GM23338 (cell line): ENCODE results near the gene POLR1E. TPM values are rescaled to one million over a fixed set of nuclear protein-coding genes. Genes with fewer than 3 reads are reported as not detected.

Source experiments
- ATAC-seq: fragments of 200-7000 bp; cut with Tn5 transposase; 3 replicates; pipeline ENCODE4 v1.9.1; 2020
- DNase-seq: peaks from one replicate; pipeline ENCODE4 v3.0.0-alpha.2; 2015; ENCODE audit warnings: low spot score
- H2AFZ ChIP-seq: fragments of 200-600 bp; sonication (generic); 2 replicates; pipeline ENCODE4 v1.8.0; 2016; ENCODE audit warnings: antibody characterized with exemption, mild to moderate bottlenecking, moderate library complexity
- H3F3A ChIP-seq: fragments of 200-600 bp; sonication (generic); replicated peaks from 2 replicates; pipeline ENCODE4 v1.8.0; 2017; ENCODE audit warnings: antibody characterized with exemption, mixed run types, low read depth
- H3K27ac ChIP-seq: fragments of 200-600 bp; sonication (generic); 2 replicates; pipeline ENCODE4 v1.6.1; 2016; ENCODE audit warnings: low read depth
- H3K27me3 ChIP-seq: fragments of 200-600 bp; sonication (generic); 2 replicates; pipeline ENCODE4 v1.8.0; 2016; ENCODE audit warnings: mild to moderate bottlenecking, mixed run types, moderate library complexity; ENCODE audit not compliant: insufficient read depth
- H3K36me3 ChIP-seq: fragments of 200-600 bp; sonication (generic); 2 replicates; pipeline ENCODE4 v1.8.0; 2016; ENCODE audit warnings: mild to moderate bottlenecking; ENCODE audit not compliant: insufficient read depth
- H3K4me1 ChIP-seq: fragments of 200-600 bp; sonication (generic); 2 replicates; pipeline ENCODE4 v1.8.0; 2016; ENCODE audit warnings: mild to moderate bottlenecking, moderate library complexity; ENCODE audit not compliant: insufficient read depth
- H3K4me2 ChIP-seq: fragments of 200-600 bp; sonication (generic); 2 replicates; pipeline ENCODE4 v1.7.1; 2017; ENCODE audit warnings: mixed run types
- H3K4me3 ChIP-seq: fragments of 200-600 bp; sonication (generic); 2 replicates; pipeline ENCODE4 v1.6.1; 2016; ENCODE audit warnings: mixed run types
- H3K79me2 ChIP-seq: fragments of 200-600 bp; sonication (generic); replicated peaks from 2 replicates; pipeline ENCODE4 v1.8.0; 2017; ENCODE audit warnings: mild to moderate bottlenecking; ENCODE audit not compliant: insufficient read depth
- H3K9me2 ChIP-seq: fragments of 200-600 bp; sonication (generic); 2 replicates; pipeline ENCODE4 v1.8.0; 2017; ENCODE audit not compliant: insufficient read depth
- H4K20me1 ChIP-seq: fragments of 200-600 bp; sonication (generic); replicated peaks from 2 replicates; pipeline ENCODE4 v1.8.0; 2017; ENCODE audit warnings: mild to moderate bottlenecking; ENCODE audit not compliant: insufficient read depth
- H3K27ac Mint-ChIP-seq: 2 replicates; pipeline ENCODE4 v1.8.0; 2020; ENCODE audit warnings: inconsistent platforms, mild to moderate bottlenecking, moderate library complexity, mixed read lengths
- H3K27me3 Mint-ChIP-seq: 3 replicates; pipeline ENCODE4 v1.8.0; 2022; ENCODE audit warnings: low read depth, mild to moderate bottlenecking, moderate library complexity, mixed read lengths, inconsistent platforms; ENCODE audit not compliant: insufficient read depth, poor library complexity
- H3K36me3 Mint-ChIP-seq: 3 replicates; pipeline ENCODE4 v1.8.0; 2021; ENCODE audit warnings: low read depth, mild to moderate bottlenecking, inconsistent platforms, moderate library complexity, mixed read lengths
- H3K4me1 Mint-ChIP-seq: 3 replicates; pipeline ENCODE4 v1.8.0; 2020; ENCODE audit warnings: mild to moderate bottlenecking, inconsistent platforms, mixed read lengths
- H3K4me3 Mint-ChIP-seq: 3 replicates; pipeline ENCODE4 v1.8.0; 2021; ENCODE audit warnings: moderate library complexity, mild to moderate bottlenecking, inconsistent platforms, mixed read lengths
- H3K9me3 Mint-ChIP-seq: 3 replicates; pipeline ENCODE4 v1.8.0; 2020; ENCODE audit warnings: moderate library complexity, mild to moderate bottlenecking, inconsistent platforms, mixed read lengths
- CREB1 ChIP-seq: fragments of 250-450 bp; sonication (Bioruptor Pico); IDR thresholded peaks from 2 replicates; pipeline ENCODE4 v1.5.0; 2020; ENCODE audit warnings: low read depth, mild to moderate bottlenecking, moderate library complexity
- CTCF ChIP-seq, 2 experiments: fragments of 200-600 bp in 1 of 2; sonication (generic) in 1 of 2; conservative IDR thresholded peaks; 2 replicates each; pipeline versions ENCODE4 v1.5.1 to v1.6.1; 2016 to 2017; ENCODE audit warnings: antibody characterized with exemption in 2 of 2, low read depth in 2 of 2, mild to moderate bottlenecking in 2 of 2, moderate library complexity in 1 of 2
- ETS1 ChIP-seq: IDR thresholded peaks from 2 replicates; pipeline ENCODE4 v1.6.1; 2016; ENCODE audit warnings: antibody characterized with exemption
- EZH2 ChIP-seq: fragments of 200-600 bp; sonication (generic); IDR thresholded peaks from one replicate; pipeline ENCODE4 v1.8.0; 2017; ENCODE audit warnings: antibody characterized with exemption, mild to moderate bottlenecking, low read depth; ENCODE audit not compliant: unreplicated experiment
- EZH2phosphoT487 ChIP-seq: fragments of 200-600 bp; sonication (generic); IDR thresholded peaks from one replicate; pipeline ENCODE4 v1.8.1; 2018; ENCODE audit warnings: antibody characterized with exemption; ENCODE audit not compliant: unreplicated experiment
- JUNB ChIP-seq: IDR thresholded peaks from one replicate; pipeline ENCODE4 v1.6.1; 2016; ENCODE audit warnings: antibody characterized with exemption; ENCODE audit not compliant: unreplicated experiment
- NANOG ChIP-seq: IDR thresholded peaks from 2 replicates; pipeline ENCODE4 v1.6.1; 2016; ENCODE audit warnings: antibody characterized with exemption, borderline replicate concordance
- POLR2AphosphoS5 ChIP-seq: IDR thresholded peaks from 2 replicates; pipeline ENCODE4 v1.6.1; 2016; ENCODE audit warnings: antibody characterized with exemption, low read depth
- REST ChIP-seq: IDR thresholded peaks from one replicate; pipeline ENCODE4 v1.6.1; 2018; ENCODE audit warnings: antibody characterized with exemption; ENCODE audit not compliant: unreplicated experiment
- STAT1 ChIP-seq: IDR thresholded peaks from one replicate; pipeline ENCODE4 v1.6.1; 2016; ENCODE audit warnings: antibody characterized with exemption; ENCODE audit not compliant: unreplicated experiment
- ZNF114 ChIP-seq: fragments of 250-450 bp; sonication (Bioruptor Pico); IDR thresholded peaks from 2 replicates; pipeline ENCODE4 v1.5.0; 2020; ENCODE audit warnings: mild to moderate bottlenecking, moderate library complexity
- ZNF331 ChIP-seq: fragments of 250-450 bp; sonication (Bioruptor Pico); IDR thresholded peaks from 2 replicates; pipeline ENCODE4 v1.5.0; 2020; ENCODE audit warnings: low read depth, mild to moderate bottlenecking, moderate library complexity
- ZNF462 ChIP-seq: fragments of 250-450 bp; sonication (Bioruptor Pico); IDR thresholded peaks from 2 replicates; pipeline ENCODE4 v1.5.0; 2020; ENCODE audit warnings: mild to moderate bottlenecking, moderate library complexity
- polyA plus RNA-seq: library from polyadenylated mRNA; unstranded; fragments of >200 nt; fragmentation: Nextera tagmentation; extraction: Ambion mirVana; gene quantifications from 2 replicates; pipeline ENCODE4 v1.2.1, GENCODE V29; 2016
- total RNA-seq: library from RNA; depleted of rRNA; stranded (reverse); fragments of >200 nt; shearing (Covaris generic); gene quantifications from 2 replicates; pipeline ENCODE4 v1.2.3, GENCODE V29; 2014

The POLR1E gene
- total and polyA plus RNA-seq, 2 experiments from 2014 or later: 19.2 to 45.5 TPM

- no peak overlapping the region for H3K4me3 ChIP-seq
- Mint-ChIP-seq H3K27me3 (peaks cover under 1% of the 10 kb centered on the region), H3K36me3 (peaks cover 23% of the 10 kb centered on the region; the same call in 2 of the 3 replicates), H3K4me1 (no peaks in the 10 kb centered on the region), H3K9me3 (no peaks in the 10 kb centered on the region), H3K4me3 (no peak overlapping the region), H3K27ac (no peak overlapping the region)
- DNase-seq: no peak
- H3K9me2 ChIP-seq: no peaks in the 10 kb centered on the region
- no peak overlapping the region for H3K27ac ChIP-seq
- H3K79me2 ChIP-seq: no peaks in the 10 kb centered on the region
- no peak overlapping the region for H2AFZ ChIP-seq
- no peak overlapping the region for H3K4me2 ChIP-seq
- no peaks in the 10 kb centered on the region for H3K4me1 ChIP-seq
- no peak for ATAC-seq
- no peaks in the 10 kb centered on the region for H3K27me3 ChIP-seq
- no peaks in the 10 kb centered on the region for H3F3A ChIP-seq
- TF ChIP-seq JUNB: no peak
- TF ChIP-seq CREB1: no peak
- TF ChIP-seq CTCF (conservative IDR thresholded peaks at IDR 0.05; ENCODE audit: low read depth in 2 of 2): no peak
- no peak for TF ChIP-seq ZNF462 (CRISPR knock-in tag)
- no peak for TF ChIP-seq NANOG
- no peak for TF ChIP-seq POLR2AphosphoS5
- TF ChIP-seq ETS1: no peak
- TF ChIP-seq EZH2phosphoT487: no peak
- TF ChIP-seq REST: no peak
- TF ChIP-seq ZNF114 (CRISPR knock-in tag): no peak
- TF ChIP-seq EZH2: no peak
- TF ChIP-seq STAT1: no peak
- no peak for TF ChIP-seq ZNF331
- H3K36me3 ChIP-seq: no peaks in the 10 kb centered on the region
- H4K20me1 ChIP-seq: no peaks in the 10 kb centered on the region
Observed at GRCh38 chr9:37528652-37529471, 43.1 kb downstream of the POLR1E start.
